Epithelial cell of esophagus (primary cell): ENCODE results near the gene STXBP3.

ENCODE experiments used
- DNase-seq: peaks from one replicate; pipeline ENCODE4 v3.0.0; 2010; ENCODE audit warnings: low read depth
- H3K4me3 ChIP-seq: 2 replicates; pipeline ENCODE4 v1.5.1; 2011; ENCODE audit warnings: mild to moderate bottlenecking, low read length, control low read depth
- TF ChIP-seq, protein P1 (sequence below): IDR thresholded peaks from 2 replicates; pipeline ENCODE4 v1.5.1; 2011; ENCODE audit warnings: low read depth, mild to moderate bottlenecking, low read length, control low read depth, inconsistent platforms; ENCODE audit not compliant: insufficient read depth; ENCODE audit errors: missing control alignments

STXBP3 gene

GRCh38 chr1:108749081-108749480 is 2.6 kb downstream of the STXBP3 start:
- H3K4me3 ChIP-seq, result no peak overlapping the region
- peak; percentile 74 for DNase-seq
- TF ChIP-seq, protein P1, sequence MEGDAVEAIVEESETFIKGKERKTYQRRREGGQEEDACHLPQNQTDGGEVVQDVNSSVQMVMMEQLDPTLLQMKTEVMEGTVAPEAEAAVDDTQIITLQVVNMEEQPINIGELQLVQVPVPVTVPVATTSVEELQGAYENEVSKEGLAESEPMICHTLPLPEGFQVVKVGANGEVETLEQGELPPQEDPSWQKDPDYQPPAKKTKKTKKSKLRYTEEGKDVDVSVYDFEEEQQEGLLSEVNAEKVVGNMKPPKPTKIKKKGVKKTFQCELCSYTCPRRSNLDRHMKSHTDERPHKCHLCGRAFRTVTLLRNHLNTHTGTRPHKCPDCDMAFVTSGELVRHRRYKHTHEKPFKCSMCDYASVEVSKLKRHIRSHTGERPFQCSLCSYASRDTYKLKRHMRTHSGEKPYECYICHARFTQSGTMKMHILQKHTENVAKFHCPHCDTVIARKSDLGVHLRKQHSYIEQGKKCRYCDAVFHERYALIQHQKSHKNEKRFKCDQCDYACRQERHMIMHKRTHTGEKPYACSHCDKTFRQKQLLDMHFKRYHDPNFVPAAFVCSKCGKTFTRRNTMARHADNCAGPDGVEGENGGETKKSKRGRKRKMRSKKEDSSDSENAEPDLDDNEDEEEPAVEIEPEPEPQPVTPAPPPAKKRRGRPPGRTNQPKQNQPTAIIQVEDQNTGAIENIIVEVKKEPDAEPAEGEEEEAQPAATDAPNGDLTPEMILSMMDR, result no peak

DNA sequence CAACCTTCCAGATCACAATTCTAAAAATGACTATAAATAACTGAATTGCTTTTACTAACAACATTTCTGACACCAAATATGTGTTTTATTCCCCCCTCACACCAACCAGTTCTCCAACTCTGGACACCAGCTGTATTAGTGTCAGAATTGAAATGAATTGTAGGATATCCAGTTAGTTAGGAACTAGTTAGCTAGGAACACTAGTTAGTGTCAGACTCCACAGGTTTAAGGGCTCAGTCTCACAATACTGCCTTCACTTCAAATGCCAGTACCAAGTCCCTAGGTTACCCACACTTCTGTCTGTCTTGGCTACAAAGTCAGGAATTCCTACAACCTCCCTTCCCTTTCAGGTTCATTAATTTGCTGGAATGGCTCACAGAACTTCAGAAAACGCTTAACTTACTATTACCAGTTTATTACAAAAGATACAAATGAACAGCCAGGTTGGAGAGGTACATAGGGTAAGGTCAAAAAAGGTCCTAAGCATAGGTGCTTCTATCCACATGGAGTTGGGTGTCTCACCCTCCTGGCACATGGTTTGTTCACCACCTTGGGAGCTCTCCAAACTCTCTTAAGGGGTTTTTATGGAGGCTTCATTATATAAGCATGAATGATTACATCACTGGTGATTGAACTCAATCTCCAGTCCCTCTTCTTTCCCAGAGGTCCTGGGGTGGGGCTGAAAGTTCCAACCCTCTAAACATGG is 4.2 kb downstream of the STXBP3 start:
- DNase-seq, result no peak
- no peak overlapping the region for H3K4me3 ChIP-seq
- TF ChIP-seq, protein P1, result no peak

DNA sequence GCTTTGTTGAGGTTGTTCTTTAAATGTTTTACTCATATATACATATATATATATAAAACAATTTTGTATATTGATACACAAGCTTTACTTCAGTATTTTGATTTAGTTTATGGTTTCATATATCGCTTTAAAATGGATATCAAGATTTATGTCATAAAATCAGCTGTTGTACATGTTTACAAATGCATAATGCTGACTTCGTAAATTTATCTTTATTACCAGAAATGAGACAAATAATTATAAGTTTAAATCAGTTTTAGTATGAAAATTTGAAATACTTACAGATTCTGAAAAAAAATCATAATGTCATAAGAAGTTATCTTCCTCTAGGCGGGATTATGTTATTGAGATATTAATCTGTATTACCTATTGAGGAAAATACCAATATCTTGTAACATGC is 6.9 kb downstream of the STXBP3 start:
- DNase-seq, result no peak

DNA sequence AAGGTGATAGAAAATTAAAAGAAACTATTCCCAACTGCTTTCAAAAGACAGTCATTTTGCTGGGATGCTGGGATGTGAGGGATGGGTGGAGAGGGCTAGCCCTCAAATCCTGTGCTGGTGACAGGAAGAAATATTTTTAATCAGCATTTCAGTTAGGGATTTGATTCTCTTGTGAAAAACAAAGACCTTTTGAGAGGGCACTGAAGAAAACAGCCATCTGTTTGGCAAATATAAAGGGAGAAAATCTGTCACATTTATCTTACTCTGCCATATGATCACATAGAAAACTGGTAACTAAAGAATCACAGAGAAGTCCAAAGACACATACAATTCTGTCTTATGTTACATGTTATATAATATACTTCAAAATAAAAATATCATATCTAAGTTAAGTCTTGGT is 12.3 kb downstream of the STXBP3 start:
- TF ChIP-seq, protein P1, result no peak
- no peak for DNase-seq
- H3K4me3 ChIP-seq, result no peak overlapping the region

More for the DNA sequence above, 6.9 kb downstream of the STXBP3 start:
- TF ChIP-seq, protein P1, result no peak
- no peak overlapping the region for H3K4me3 ChIP-seq

DNA sequence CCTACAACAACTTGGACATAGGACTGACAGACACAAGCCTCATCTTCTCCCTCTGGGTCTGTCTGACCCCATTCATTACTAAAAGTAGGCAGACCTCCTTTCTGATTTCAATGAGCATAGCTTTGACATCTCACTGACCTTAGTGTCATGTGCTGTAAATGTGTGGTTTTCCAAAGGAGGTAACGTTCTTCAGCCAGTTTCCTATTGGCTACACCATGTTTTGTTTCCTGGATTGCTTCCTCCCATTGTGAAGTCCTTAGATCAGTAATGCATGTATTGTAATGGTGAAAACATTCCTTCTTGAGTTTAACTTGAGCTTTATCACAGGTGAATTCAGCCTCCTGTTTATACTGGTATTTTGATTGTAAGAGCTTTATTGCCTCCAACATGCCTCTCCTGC is 20.6 kb downstream of the STXBP3 start:
- no peak for DNase-seq
- H3K4me3 ChIP-seq, result no peak overlapping the region
- TF ChIP-seq, protein P1, result no peak

GRCh38 chr1:108767708-108768107 is 21.2 kb downstream of the STXBP3 start:
- DNase-seq, result no peak
- H3K4me3 ChIP-seq, result no peak overlapping the region
- TF ChIP-seq, protein P1, result no peak

- TF ChIP-seq, protein P1, result no peak
- no peak overlapping the region for H3K4me3 ChIP-seq
These were observed 31.4 kb downstream of the STXBP3 start for GRCh38 chr1:108777839-108778238.

More at GRCh38 chr1:108777839-108778238, 31.4 kb downstream of the STXBP3 start:
- peak; percentile 20 for DNase-seq
